AG20443 (cell line): ENCODE results near the gene SMC3.
A peak's percentile ranks its signal among the peaks of the same experiment; 100 is the strongest.

Experiments used
- DNase-seq: peaks from one replicate; pipeline ENCODE4 v3.0.0; 2012; ENCODE audit warnings: low spot score, mixed read lengths

Gene SMC3

DNA sequence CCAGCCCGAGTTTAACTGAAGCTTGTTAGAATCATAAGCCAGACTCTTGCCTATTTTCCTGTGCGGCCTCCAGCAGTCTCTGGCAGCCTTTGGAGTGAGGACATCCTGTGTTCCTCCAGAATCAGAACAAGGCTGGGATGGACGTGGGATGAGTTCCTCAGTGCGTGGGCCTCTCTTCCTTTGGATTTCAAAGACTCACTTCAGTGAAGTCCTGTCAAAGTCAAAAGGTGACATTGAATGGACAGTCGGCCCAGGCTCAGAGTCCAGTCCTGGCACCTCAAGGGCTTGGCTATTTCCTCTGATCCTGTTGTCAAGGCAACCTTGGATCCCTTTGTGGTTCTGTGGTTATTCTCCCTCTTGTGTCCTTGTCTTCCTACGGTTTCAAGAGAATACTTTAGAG is 21.4 kb upstream of the SMC3 start:
- DNase-seq: no peak

- no peak for DNase-seq
Observed at GRCh38 chr10:110546499-110547110, 20.9 kb upstream of the SMC3 start.

DNA sequence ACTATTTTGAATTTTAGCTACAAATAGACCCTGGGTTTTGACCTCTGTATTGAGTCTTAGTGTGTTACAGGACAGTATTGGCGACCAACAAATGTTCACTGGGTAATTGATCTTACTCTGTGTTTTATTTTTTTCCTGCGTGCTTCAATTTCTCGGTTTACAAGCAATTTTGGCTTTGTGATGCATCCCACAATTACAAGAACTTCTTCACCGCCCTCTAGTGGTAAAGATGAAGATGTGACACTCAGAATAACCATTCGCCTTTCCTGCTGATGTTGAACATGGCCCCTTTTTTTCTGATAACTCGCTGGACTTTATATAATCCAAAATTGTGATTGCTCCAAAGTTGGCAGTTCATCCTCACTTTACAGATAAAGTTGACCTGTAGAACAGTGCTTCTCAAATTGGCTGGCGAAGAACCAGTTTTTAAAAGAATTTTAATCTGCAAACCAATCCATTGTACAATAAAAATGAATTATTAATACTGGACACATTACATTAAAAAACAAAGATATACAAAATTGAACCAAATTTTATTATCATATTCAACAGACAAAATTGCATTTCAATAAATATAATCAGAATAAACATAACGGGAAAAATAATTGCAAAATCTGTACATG is 20.2 kb upstream of the SMC3 start:
- peak; percentile 75 for DNase-seq

DNA sequence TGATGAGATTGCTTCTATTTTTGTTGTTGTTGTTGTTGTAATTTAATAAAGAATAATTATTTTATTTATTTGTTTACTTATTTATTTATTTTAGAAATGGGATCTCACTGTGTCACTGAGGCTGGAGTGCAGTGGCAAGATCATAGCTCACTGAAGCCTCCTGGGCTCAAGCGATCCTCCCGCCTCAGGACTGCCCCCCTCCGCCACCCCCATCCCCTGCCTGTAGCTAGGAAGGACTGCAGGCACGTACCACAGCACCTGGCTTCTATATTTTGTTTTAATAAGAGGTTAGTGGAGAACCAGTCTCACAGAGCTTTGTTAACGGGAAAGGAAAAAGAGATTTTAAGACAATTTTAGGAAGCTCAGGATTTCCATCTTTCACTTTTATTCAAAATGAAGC is 19.5 kb upstream of the SMC3 start:
- no peak for DNase-seq

DNA sequence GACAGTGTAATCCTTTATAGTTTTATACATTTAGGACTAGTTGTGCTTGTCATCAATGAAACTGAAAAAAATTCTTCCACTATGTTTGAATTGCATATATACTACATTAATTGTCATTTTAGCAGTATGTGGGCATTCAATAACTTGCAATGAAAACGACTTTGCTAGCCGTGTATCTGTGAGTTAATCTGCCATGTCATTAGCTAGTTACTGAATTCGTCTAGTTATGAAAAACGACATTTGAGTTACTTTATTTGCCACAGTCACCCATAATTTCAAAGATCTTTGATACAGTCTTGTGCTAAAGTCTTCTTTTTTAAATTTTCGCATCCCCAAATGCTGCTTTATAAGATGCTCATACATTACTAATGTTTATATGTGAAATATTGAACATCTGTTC is 18.3 kb upstream of the SMC3 start:
- no peak for DNase-seq

DNA sequence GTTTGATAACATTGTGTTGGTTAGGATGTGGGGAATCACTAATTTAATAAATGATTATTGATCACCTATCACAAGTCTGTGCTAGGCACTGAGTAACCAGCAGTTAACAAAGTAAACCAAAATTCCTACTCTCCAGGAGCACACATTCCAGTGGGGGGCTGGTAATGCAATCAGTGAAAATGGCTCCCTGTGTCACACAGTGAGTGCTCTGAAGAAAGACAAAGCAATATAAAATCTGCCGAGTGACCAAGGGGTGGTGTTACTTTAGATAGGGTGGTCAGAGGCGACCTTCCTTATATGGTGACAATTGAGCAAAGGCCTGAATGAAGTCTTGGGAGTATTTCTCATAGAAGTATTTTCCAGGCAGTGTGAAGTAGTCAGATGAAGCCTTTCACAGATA is 13.6 kb upstream of the SMC3 start:
- DNase-seq: no peak

GRCh38 chr10:110556296-110556695 is 11.2 kb upstream of the SMC3 start:
- no peak for DNase-seq

DNA sequence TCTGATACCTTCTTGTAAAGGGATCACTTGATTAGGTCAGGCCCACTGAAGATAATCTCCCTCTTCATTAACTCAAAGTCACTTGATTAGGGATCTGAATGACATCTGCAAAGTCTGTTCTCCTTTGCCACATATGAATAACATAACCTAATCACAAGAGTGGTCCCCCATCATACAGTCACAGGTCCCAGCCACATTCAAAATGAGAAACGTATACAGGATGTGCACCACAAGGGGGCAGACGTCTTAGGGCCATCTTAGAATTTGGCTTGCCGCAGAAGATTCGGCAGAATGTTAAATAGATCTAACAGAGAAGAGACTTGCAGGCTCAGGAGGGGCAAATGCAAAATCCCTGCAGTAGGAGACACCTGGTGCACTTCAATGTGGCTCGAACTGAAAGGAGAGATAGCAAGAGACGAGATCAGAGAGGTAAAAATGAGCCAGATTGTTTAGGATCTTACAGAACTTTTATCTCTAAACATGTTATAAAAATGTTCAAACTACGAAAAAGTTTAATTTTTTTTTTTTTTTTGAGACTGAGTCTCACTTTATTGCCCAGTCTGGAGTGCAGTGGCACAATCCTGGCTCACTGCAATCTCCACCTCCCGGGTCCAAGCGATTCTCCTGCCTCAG is 10.4 kb upstream of the SMC3 start:
- DNase-seq: peak; percentile 70

DNA sequence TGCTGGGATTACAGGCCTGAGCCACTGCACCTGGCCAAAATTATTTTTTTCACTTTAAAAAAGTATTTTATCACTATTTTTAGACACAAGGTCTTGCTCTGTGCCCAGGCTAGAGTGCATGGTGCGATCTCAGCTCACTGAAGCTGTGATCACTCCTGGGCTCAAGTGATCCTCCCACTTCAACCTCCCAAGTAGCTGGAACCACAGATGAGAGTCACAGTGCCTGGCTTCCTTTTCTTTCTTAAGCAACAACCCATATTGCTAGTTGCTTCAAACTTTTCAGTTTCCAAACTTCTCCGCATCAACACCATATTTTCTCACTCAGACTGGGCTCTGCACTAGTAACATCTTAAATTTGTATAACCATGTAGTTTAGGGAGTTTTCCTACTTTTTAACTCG is 9.5 kb upstream of the SMC3 start:
- DNase-seq: no peak

DNA sequence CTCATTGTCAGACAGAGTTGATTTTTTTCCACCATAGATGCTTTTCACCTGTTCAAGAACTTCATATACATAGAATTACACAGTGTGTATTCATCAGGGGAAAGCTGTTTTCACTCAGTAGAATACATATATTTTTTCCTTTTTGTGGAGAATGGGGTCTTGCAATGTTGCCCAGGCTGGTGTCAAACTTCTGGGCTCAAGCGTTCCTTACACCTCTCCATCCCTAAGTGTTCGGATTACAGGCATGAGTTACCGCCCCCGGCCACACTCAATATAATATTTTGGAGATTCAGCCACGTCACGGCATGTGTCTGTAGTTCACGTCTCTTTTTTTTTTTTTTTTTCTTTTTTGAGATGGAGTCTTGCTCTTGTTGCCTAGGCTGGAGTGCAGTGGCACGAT is 7.5 kb upstream of the SMC3 start:
- DNase-seq: no peak

GRCh38 chr10:110561292-110561691 is 6.2 kb upstream of the SMC3 start:
- no peak for DNase-seq

DNA sequence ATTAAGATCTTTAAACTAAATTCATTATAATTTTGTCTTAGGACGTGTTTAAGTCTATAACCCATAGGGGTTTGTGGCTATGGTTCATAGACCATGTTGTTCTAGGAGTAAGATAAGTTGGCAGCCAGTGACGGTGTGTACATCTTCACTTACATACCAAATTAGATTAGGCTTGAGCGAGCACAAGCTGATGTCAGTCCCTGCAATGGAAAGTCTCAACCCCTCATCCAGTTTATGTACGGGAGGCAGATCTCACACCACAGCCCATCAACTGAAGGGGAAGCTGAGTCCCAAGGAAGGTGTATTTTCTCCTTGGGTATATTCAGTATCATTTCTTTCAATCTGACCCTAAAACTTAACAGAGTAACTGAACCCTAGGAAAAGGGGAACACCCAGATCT is 5.1 kb upstream of the SMC3 start:
- DNase-seq: no peak

DNA sequence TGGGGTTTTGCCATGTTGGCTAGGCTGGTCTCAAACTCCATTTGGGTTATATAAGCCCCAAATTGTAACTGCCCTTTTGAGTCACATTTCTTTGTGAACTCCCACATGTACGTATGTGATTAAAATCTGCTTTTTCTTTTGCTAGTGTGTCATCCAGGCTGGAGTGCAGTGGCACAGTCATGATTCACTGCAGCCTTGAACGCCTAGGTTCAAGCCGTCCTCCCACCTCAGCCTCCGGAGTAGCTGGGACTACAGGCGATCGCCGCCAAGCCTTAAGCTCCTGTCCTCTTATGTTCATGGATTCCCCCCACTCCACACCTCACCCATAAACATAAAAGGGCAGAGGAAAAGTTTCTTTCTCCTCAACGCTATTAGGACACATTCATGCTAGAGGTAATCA is 4.4 kb upstream of the SMC3 start:
- DNase-seq: no peak

- peak; percentile 33 for DNase-seq
Observed at GRCh38 chr10:110566472-110567200, 859 bp upstream of the SMC3 start.

DNA sequence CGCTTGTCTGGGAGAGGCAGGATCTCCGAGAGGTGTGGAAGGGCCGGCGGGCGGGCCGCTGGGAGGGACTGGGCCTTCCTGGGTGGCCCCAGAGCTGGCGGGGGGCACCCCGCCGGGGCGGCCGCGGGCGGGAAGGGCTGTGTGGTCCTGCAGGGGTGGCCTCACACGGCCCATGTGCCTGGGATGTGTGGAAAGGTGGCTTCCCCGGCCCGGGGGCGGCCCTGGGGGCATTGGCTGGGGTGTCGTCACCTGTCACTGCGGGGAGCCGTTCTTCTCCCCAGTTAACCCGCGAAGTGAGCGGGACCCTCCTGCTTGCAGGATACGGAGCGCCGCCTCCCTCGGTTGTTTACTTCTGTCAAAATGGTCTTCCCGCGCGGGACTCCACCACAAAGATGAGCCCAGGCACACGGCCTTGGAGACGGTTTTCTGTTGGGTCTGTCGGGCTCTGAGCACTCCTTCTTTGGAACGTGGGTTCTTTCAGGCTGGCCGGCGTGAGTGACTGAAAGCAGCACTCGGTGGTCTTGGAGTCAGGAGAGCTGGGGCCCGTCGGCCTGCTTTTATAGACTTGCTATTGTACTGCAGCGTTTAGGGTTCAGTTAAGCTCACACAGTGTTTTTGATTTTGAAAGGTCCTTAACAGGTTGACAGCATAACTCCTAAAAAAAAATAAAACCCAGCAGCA is 700 bp downstream of the SMC3 start:
- DNase-seq: peak; percentile 30

GRCh38 chr10:110569122-110569521 is 1.6 kb downstream of the SMC3 start:
- no peak for DNase-seq

GRCh38 chr10:110569736-110570135 is 2.2 kb downstream of the SMC3 start:
- no peak for DNase-seq

- DNase-seq: no peak
Observed at GRCh38 chr10:110571093-110571743, 3.7 kb downstream of the SMC3 start.

DNA sequence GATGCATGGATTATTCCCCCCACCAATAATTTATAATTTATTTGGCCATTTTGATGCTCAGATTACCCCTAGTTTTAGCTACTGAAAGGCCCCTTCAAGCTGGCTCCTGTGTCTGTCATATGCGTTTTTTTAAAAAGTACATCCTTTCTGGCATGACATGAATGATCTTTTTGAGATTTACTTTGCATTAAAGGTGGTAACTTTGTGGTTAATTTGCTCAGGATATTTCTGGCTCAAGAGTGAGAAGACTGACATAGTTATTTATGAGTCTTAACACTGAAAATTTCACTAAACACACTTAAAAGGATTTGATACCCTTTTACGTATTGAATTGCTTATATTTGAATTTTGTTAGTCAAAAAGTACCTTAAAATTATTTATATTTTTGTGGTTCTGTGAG is 5.4 kb downstream of the SMC3 start:
- DNase-seq: no peak

DNA sequence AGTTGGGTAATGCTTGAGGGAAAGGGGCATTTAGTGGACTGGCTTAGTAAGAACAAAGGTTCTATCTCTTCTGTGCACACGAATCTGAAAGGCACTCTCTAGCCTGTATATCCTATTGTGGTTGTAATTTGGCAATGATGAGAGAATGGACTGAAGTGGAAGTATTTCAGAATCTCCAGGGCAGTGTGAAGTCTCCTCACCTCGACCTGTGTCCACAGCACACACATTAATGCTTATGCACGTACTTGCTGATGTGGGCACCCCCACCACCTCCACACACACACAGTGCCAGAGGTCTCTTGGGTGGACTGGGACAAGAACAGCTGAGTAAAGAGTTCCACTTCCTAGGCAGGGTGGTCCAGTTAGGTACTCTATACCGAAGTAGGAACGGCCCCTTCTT is 6.9 kb downstream of the SMC3 start:
- DNase-seq: no peak

DNA sequence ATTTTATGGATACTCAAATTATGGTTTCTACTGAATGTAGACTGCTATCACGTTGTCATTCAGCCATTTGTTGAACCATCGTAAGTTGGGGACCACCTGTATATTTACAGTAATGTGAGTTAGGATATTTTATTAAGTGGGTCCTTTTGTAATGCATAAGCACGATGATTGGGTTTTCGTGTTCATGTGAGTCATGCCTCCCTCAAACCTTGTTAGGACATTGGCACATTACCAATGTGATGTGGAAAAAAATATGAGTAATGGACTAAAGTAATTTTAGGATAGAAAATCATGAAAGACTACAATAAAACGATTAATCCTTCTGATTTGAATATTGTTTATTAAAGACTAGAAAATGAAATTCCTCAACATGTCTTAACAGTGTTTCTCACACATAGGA is 8.7 kb downstream of the SMC3 start:
- DNase-seq: peak; percentile 24

DNA sequence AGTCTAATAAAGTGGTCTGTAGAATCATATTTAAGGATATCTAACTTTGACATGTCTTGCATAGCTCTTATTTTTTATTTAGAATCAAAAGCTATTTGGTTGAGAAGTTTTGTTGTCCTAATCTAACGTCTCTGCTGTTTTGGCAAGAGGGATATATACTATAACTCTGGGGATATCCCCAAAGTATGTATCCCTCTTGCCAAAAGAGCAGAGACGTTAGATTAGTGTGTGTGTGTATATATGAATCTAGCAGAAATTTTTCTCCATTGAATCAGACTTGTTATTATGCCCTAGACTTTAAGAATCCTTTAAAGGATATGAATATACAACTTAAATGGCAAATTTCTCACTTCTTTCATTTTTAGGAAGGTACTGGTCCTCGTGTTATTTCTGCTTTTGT is 9.6 kb downstream of the SMC3 start:
- no peak for DNase-seq
